K562 (cell line): Measurements from ENCODE around the gene EPHB1. TPM values are rescaled to one million over a fixed set of nuclear protein-coding genes. Genes with fewer than 3 reads are reported as not detected.

Experiments used
- ATAC-seq: fragments of 200-7000 bp; cut with Tn5 transposase; 3 replicates; pipeline ENCODE4 v1.9.1; 2020; ENCODE audit warnings: moderate library complexity
- BruUV-seq: library from RNA; stranded (reverse); fragments of 400-500 nt; replicated peaks from 2 replicates; lab custom pipeline; 2021; lab: Mats Ljungman, UMichigan
- CTCF ChIA-PET: fragments of 300-600 bp; formaldehyde crosslinking; extraction: SDS; loops from one replicate; lab custom pipeline; 2021; ENCODE audit warnings: low intra/inter-chr PET ratio; lab: Yijun Ruan, JAX
- POLR2A ChIA-PET: fragments of 300-600, 350-650 bp; sonication (Branson Sonifier 250); formaldehyde crosslinking; extraction: SDS; loops from one replicate; lab custom pipeline; 2021; ENCODE audit warnings: antibody characterized with exemption, inconsistent platforms; lab: Yijun Ruan, JAX
- DNase-seq, 4 experiments: peaks; one replicate each; pipeline versions ENCODE4 v3.0.0 to v3.0.0-alpha.2; 2011 to 2018; ENCODE audit warnings: low spot score in 3 of 4, mixed read lengths in 3 of 4; ENCODE audit errors: extremely low read depth in 1 of 4
- FAIRE-seq: peaks from 2 replicates; lab custom pipeline; 2011; peaks lifted over from hg19 to GRCh38; lab: Jason Lieb, UNC
- H2AFZ ChIP-seq: 2 replicates; pipeline ENCODE4 v1.6.0; 2011; ENCODE audit warnings: low read depth, low read length, control low read depth, inconsistent platforms
- H3K27ac ChIP-seq: fragments of 200-600 bp; 3 replicates; pipeline ENCODE4 v1.8.0; 2011; ENCODE audit warnings: low read depth, mild to moderate bottlenecking, control low read depth, inconsistent platforms, low read length, moderate library complexity, mixed read lengths; ENCODE audit errors: extremely low read depth
- H3K27me3 ChIP-seq, 2 experiments: fragments of 300-600 bp in 1 of 2; 2 replicates in 1 of 2; 3 replicates in 1 of 2; pipeline versions ENCODE4 v1.6.0 to v1.8.0; 2011; ENCODE audit warnings: inconsistent platforms in 2 of 2, low read length in 2 of 2, mild to moderate bottlenecking in 1 of 2, mixed read lengths in 1 of 2, moderate library complexity in 1 of 2; ENCODE audit not compliant: control insufficient read depth in 2 of 2, insufficient read depth in 2 of 2
- H3K36me3 ChIP-seq: fragments of 300-600 bp; 3 replicates; pipeline ENCODE4 v1.8.0; 2011; ENCODE audit warnings: mild to moderate bottlenecking, low read length, inconsistent platforms; ENCODE audit not compliant: control insufficient read depth, insufficient read depth
- H3K4me1 ChIP-seq, 2 experiments: fragments of 200-600 bp in 1 of 2; replicated peaks in 1 of 2; 2 replicates in 1 of 2; 3 replicates in 1 of 2; pipeline versions ENCODE4 v1.5.1 to v1.8.0; 2011; ENCODE audit warnings: inconsistent platforms in 2 of 2, low read length in 2 of 2, mild to moderate bottlenecking in 1 of 2, mixed read lengths in 1 of 2, moderate library complexity in 1 of 2; ENCODE audit not compliant: control insufficient read depth in 2 of 2, insufficient read depth in 2 of 2
- H3K4me2 ChIP-seq: 2 replicates; pipeline ENCODE4 v1.6.1; 2011; ENCODE audit warnings: low read length, control low read depth, inconsistent platforms, mixed read lengths; ENCODE audit not compliant: insufficient read depth
- H3K4me3 ChIP-seq: fragments of 200-600 bp; sonication (generic), shearing (Covaris generic); 2 replicates; pipeline ENCODE4 v1.5.1; 2016; ENCODE audit warnings: control low read depth, inconsistent platforms
- H3K79me2 ChIP-seq: fragments of 200-600 bp; 3 replicates; pipeline ENCODE4 v1.8.0; 2011; ENCODE audit warnings: low read length, inconsistent platforms; ENCODE audit not compliant: control insufficient read depth, insufficient read depth
- H3K9ac ChIP-seq, 2 experiments: 2 replicates each; pipeline versions ENCODE4 v1.6.0 to v1.6.1; 2011; ENCODE audit warnings: low read depth in 2 of 2, low read length in 2 of 2, control low read depth in 1 of 2, inconsistent platforms in 1 of 2, mild to moderate bottlenecking in 1 of 2, mixed read lengths in 1 of 2; ENCODE audit not compliant: insufficient read depth in 1 of 2
- H3K9me1 ChIP-seq: one replicate; pipeline ENCODE4 v1.6.0; 2011; ENCODE audit warnings: inconsistent platforms, mild to moderate bottlenecking, low read length, moderate library complexity; ENCODE audit not compliant: control insufficient read depth, insufficient read depth
- H3K9me3 ChIP-seq: replicated peaks from 2 replicates; pipeline ENCODE4 v1.5.1; 2011; ENCODE audit warnings: low read depth, low read length, inconsistent platforms; ENCODE audit not compliant: control insufficient read depth, insufficient read depth
- H4K20me1 ChIP-seq: replicated peaks from 2 replicates; pipeline ENCODE4 v1.6.1; 2011; ENCODE audit warnings: low read length, inconsistent platforms, mixed read lengths; ENCODE audit not compliant: control insufficient read depth, insufficient read depth
- CBFA2T3 ChIP-seq: fragments of 450-650 bp; IDR thresholded peaks from 2 replicates; pipeline ENCODE4 v1.6.1; 2017
- COPS2 ChIP-seq: fragments of 450-650 bp; conservative IDR thresholded peaks from 2 replicates; pipeline ENCODE4 v1.6.1; 2016; ENCODE audit warnings: mild to moderate bottlenecking, moderate library complexity
- EP300 ChIP-seq: IDR thresholded peaks from 2 replicates; pipeline ENCODE4 v1.6.1; 2012; ENCODE audit warnings: low read length, improper control_type of control experiment
- ESRRA ChIP-seq: fragments of 450-650 bp; IDR thresholded peaks from 2 replicates; pipeline ENCODE4 v1.6.1; 2014; ENCODE audit warnings: low read depth, mild to moderate bottlenecking, moderate library complexity, borderline replicate concordance
- FOXO4 ChIP-seq: fragments of 450-650 bp; formaldehyde crosslinking; IDR thresholded peaks from 2 replicates; pipeline ENCODE4 v1.4.0; 2020; ENCODE audit warnings: mild to moderate bottlenecking, moderate library complexity
- HNRNPUL1 ChIP-seq: fragments of 200-400 bp; formaldehyde crosslinking; IDR thresholded peaks from 2 replicates; pipeline ENCODE4 v1.6.1; 2017; ENCODE audit warnings: low read length
- KLF13 ChIP-seq: fragments of 450-650 bp; IDR thresholded peaks from 2 replicates; pipeline ENCODE4 v1.6.1; 2016; ENCODE audit warnings: missing genetic modification characterization, low read depth, mild to moderate bottlenecking, missing compliant biosample characterization, moderate library complexity, borderline replicate concordance
- MAFF ChIP-seq: IDR thresholded peaks from 2 replicates; pipeline ENCODE4 v1.6.1; 2012; ENCODE audit warnings: low read length, improper control_type of control experiment
- MCM7 ChIP-seq, 2 experiments: fragments of 450-650 bp; IDR thresholded peaks; 2 replicates each; pipeline ENCODE4 v1.6.1; 2016 to 2018
- PYGO2 ChIP-seq: fragments of 450-650 bp; IDR thresholded peaks from 2 replicates; pipeline ENCODE4 v1.6.1; 2016; ENCODE audit warnings: mild to moderate bottlenecking, missing genetic modification characterization, moderate library complexity, missing compliant biosample characterization
- RAD21 ChIP-seq, 2 experiments: fragments of 250-450 bp in 1 of 2; fragments of 450-650 bp in 1 of 2; sonication (Bioruptor Pico) in 1 of 2; formaldehyde crosslinking in 1 of 2; IDR thresholded peaks in 1 of 2; conservative IDR thresholded peaks in 1 of 2; 2 replicates each; pipeline versions ENCODE4 v1.4.0 to v1.8.0; 2020 to 2022; ENCODE audit warnings: mild to moderate bottlenecking in 2 of 2, moderate library complexity in 1 of 2
- TOE1 ChIP-seq, 2 experiments: fragments of 450-650 bp in 1 of 2; sonication (generic) in 1 of 2; formaldehyde crosslinking in 1 of 2; IDR thresholded peaks; 2 replicates each; pipeline versions ENCODE4 v1.7.1 to v1.8.0; 2016 to 2022; ENCODE audit warnings: borderline replicate concordance in 2 of 2, mild to moderate bottlenecking in 2 of 2, antibody characterized with exemption in 1 of 2, inconsistent platforms in 1 of 2, low read depth in 1 of 2, missing genetic modification reagents in 1 of 2, moderate library complexity in 1 of 2
- TRIM24 ChIP-seq, 2 experiments: fragments of 450-650 bp; IDR thresholded peaks; 2 replicates each; pipeline ENCODE4 v1.6.1; 2016
- TRIM28 ChIP-seq: fragments of 450-650 bp; IDR thresholded peaks from 2 replicates; pipeline ENCODE4 v1.6.1; 2017
- YY1 ChIP-seq, 3 experiments: IDR thresholded peaks; 2 replicates each; pipeline ENCODE4 v1.6.1; 2011; ENCODE audit warnings: low read length in 2 of 3, mild to moderate bottlenecking in 2 of 3, moderate library complexity in 2 of 3, borderline replicate concordance in 1 of 3, control low read depth in 1 of 3, low read depth in 1 of 3; ENCODE audit not compliant: insufficient read depth in 3 of 3, insufficient replicate concordance in 2 of 3, control insufficient read depth in 1 of 3, insufficient read length in 1 of 3; ENCODE audit errors: extremely low read depth in 1 of 3
- ZBTB8A ChIP-seq: fragments of 450-650 bp; IDR thresholded peaks from 2 replicates; pipeline ENCODE4 v1.6.1; 2018; ENCODE audit warnings: mild to moderate bottlenecking, moderate library complexity; ENCODE audit not compliant: partially characterized antibody
- ZNF224 ChIP-seq: sonication (generic); formaldehyde crosslinking; IDR thresholded peaks from 2 replicates; pipeline ENCODE4 v1.8.0; 2022; ENCODE audit warnings: mild to moderate bottlenecking, missing genetic modification reagents
- ZNF282 ChIP-seq: sonication (generic); formaldehyde crosslinking; IDR thresholded peaks from 2 replicates; pipeline ENCODE4 v1.8.1; 2023; ENCODE audit warnings: missing genetic modification reagents
- ZNF561 ChIP-seq: fragments of 450-650 bp; formaldehyde crosslinking; conservative IDR thresholded peaks from 2 replicates; pipeline ENCODE4 v1.4.0; 2020; ENCODE audit warnings: mild to moderate bottlenecking, moderate library complexity
- ZNF584 ChIP-seq: fragments of 200-800 bp; sonication (Bioruptor generic); IDR thresholded peaks from 2 replicates; pipeline ENCODE4 v1.6.1; 2016; ENCODE audit warnings: low read depth, mild to moderate bottlenecking, missing genetic modification characterization, missing compliant biosample characterization
- ZNF589 ChIP-seq: fragments of 200-800 bp; sonication (Bioruptor generic); IDR thresholded peaks from 2 replicates; pipeline ENCODE4 v1.6.1; 2016; ENCODE audit warnings: low read depth, missing genetic modification characterization, missing compliant biosample characterization
- WGBS: fragments of 100-300 bp; shearing (Covaris generic); methylation state at CpG from one replicate; pipeline ENCODE4 v1.1.6; 2016; ENCODE audit warnings: low coverage, mixed read lengths; ENCODE audit not compliant: insufficient coverage; ENCODE audit errors: missing lambda C conversion rate; 5-methylcytosine and 5-hydroxymethylcytosine counted together
- in situ Hi-C: fragments of 300-500 bp; cut with MboI; formaldehyde crosslinking; loops from 4 replicates; pipeline ENCODE4 v1.15.0; 2018; ENCODE audit warnings: inconsistent platforms, mixed read lengths
- intact Hi-C: fragments of 100-400 bp; cut with micrococcal nuclease; formaldehyde crosslinking; loops from 2 replicates; pipeline ENCODE4 v1.14.2; 2022
- polyA plus RNA-seq, 8 experiments: library from polyadenylated mRNA; depleted of rRNA in 4 of 8; stranded (reverse) in 5 of 8; unstranded in 3 of 8; fragments of >200 nt; fragmentation: Nextera tagmentation in 2 of 8; fragmentation: Illumina TruSeq in 1 of 8; extraction: Ambion mirVana in 2 of 8; extraction: Trizol in 1 of 8; gene quantifications; 2 replicates each; pipeline versions ENCODE4 v1.2.1 to v1.2.3, GENCODE V29; 2011 to 2014; ENCODE audit warnings: inconsistent platforms in 1 of 8, missing spikeins in 1 of 8
- total RNA-seq, 7 experiments: library from RNA; depleted of rRNA in 6 of 7; stranded (reverse); fragments of >200 nt in 6 of 7; fragmentation: Illumina TruSeq in 2 of 7; extraction: Trizol in 2 of 7; gene quantifications; 2 replicates each; pipeline versions ENCODE4 v1.2.1 to v1.2.3, GENCODE V29; 2011 to 2021; ENCODE audit warnings: low replicate concordance in 1 of 7

The EPHB1 gene
- total and polyA plus RNA-seq, 9 of the 15 experiments (the other 6 are each of a cell fraction or from before 2014, with no cell fraction given), result 0.29 TPM; not detected in 8

GRCh38 chr3:134754768-134755559, 40.1 kb upstream of the EPHB1 start (continued):
- TF ChIP-seq TOE1 (IDR thresholded peaks at IDR 0.05; ENCODE audit: borderline replicate concordance), result no peak
- TF ChIP-seq TOE1 (CRISPR knock-in tag; IDR thresholded peaks at IDR 0.05; ENCODE audit: borderline replicate concordance, low read depth), result no peak
- no peak for TF ChIP-seq KLF13 (tag)
- no peak for TF ChIP-seq ZBTB8A
- TF ChIP-seq RAD21 (CRISPR knock-in tag; conservative IDR thresholded peaks at IDR 0.05 in 1 of 2, IDR thresholded peaks at IDR 0.05 in 1 of 2), result peak in 1 of 2 experiments; percentile 19; a peak in 2 of 4 replicates

- 0% methylated on average over 1 of the region's 2 CpGs for WGBS
- in situ Hi-C loops (no loop called here), intact Hi-C loops (loop anchor here (5.0 kb wide), 1 partner anchor 154 kb away; no protein-coding TSS in a partner anchor)
- DNase-seq, result no peak
- ChIA-PET CTCF (no interaction called here), POLR2A (interaction anchor here (0.9 kb wide), 1 partner anchor 11 kb away, joined by 3 read pairs; no protein-coding TSS in a partner anchor)
- FAIRE-seq, result no peak
- no peaks in the 10 kb centered on the region for H3K4me1 ChIP-seq
- H3K79me2 ChIP-seq, result no peaks in the 10 kb centered on the region
- H3K9me1 ChIP-seq, result no peaks in the 10 kb centered on the region
- H3K4me3 ChIP-seq, result no peak overlapping the region
- H3K9me3 ChIP-seq, result no peaks in the 10 kb centered on the region
- no peaks in the 10 kb centered on the region for H3K27me3 ChIP-seq
- H2AFZ ChIP-seq, result no peak overlapping the region
- H4K20me1 ChIP-seq, result no peaks in the 10 kb centered on the region
- H3K36me3 ChIP-seq, result no peaks in the 10 kb centered on the region
- no peak for ATAC-seq
- no peak overlapping the region for H3K4me2 ChIP-seq
- no peak overlapping the region for H3K27ac ChIP-seq
- H3K9ac ChIP-seq, result no peak overlapping the region
- BruUV-seq, result no TSS peak
- TF ChIP-seq TRIM24 (IDR thresholded peaks at IDR 0.05), result no peak
- TF ChIP-seq ZNF224 (CRISPR knock-in tag), result no peak
- TF ChIP-seq MCM7 (IDR thresholded peaks at IDR 0.05), result no peak
- no peak for TF ChIP-seq FOXO4 (CRISPR knock-in tag)
- TF ChIP-seq COPS2, result no peak
- TF ChIP-seq MAFF, result no peak
- no peak for TF ChIP-seq PYGO2 (tag)
- TF ChIP-seq CBFA2T3, result no peak
- TF ChIP-seq EP300, result no peak
- no peak for TF ChIP-seq HNRNPUL1
- TF ChIP-seq YY1 (IDR thresholded peaks at IDR 0.05; ENCODE audit: borderline replicate concordance in 1 of 3, control insufficient read depth in 1 of 3, extremely low read depth in 1 of 3, insufficient read depth in 3 of 3, insufficient read length in 1 of 3, insufficient replicate concordance in 2 of 3, low read depth in 1 of 3, low read length in 2 of 3), result no peak
- TF ChIP-seq ZNF561 (CRISPR knock-in tag), result no peak
- no peak for TF ChIP-seq ZNF584 (CRISPR knock-in tag)
- TF ChIP-seq TRIM28, result no peak
- TF ChIP-seq ZNF282 (CRISPR knock-in tag), result no peak
- TF ChIP-seq ZNF589 (CRISPR knock-in tag), result no peak
- TF ChIP-seq ESRRA, result no peak
Measured at GRCh38 chr3:134755821-134756220, 39.2 kb upstream of the EPHB1 start.
